CD14-positive monocyte (primary cell): ENCODE results near the gene ADD2. TPM values are rescaled to one million over a fixed set of nuclear protein-coding genes. Genes with fewer than 3 reads are reported as not detected.
"Not testable (repeated sequence)": the region's sequence is repeated elsewhere in the genome, so short reads cannot be mapped to it uniquely, and the experiment has no call there.

ENCODE experiments used
- DNase-seq, 3 donors: peaks; one replicate each; pipeline ENCODE4 v3.0.0-alpha.2; 2011 to 2022
- H2AFZ ChIP-seq: 2 replicates; pipeline ENCODE4 v1.6.0; 2012; ENCODE audit warnings: mild to moderate bottlenecking, low read depth, low read length, inconsistent platforms; ENCODE audit not compliant: insufficient read depth, poor library complexity, severe bottlenecking
- H3K27ac ChIP-seq, 2 donors: 1 replicate in 1 of 2; 2 replicates in 1 of 2; pipeline ENCODE4 v1.5.1; 2012 to 2013; ENCODE audit warnings: low read length in 2 of 2, control low read depth in 1 of 2, inconsistent platforms in 1 of 2, low read depth in 1 of 2, mild to moderate bottlenecking in 1 of 2
- H3K27me3 ChIP-seq, 2 donors: one replicate each; pipeline versions ENCODE4 v1.6.0 to v1.6.1; 2011 to 2013; ENCODE audit warnings: low read length in 2 of 2; ENCODE audit not compliant: control insufficient read depth in 2 of 2, insufficient read depth in 2 of 2
- H3K36me3 ChIP-seq, 2 donors: replicated peaks in 1 of 2; 1 replicate in 1 of 2; 2 replicates in 1 of 2; pipeline versions ENCODE4 v1.5.1 to v1.6.1; 2012 to 2013; ENCODE audit warnings: low read length in 2 of 2, control low read depth in 1 of 2, inconsistent platforms in 1 of 2, mild to moderate bottlenecking in 1 of 2; ENCODE audit not compliant: insufficient read depth in 2 of 2, control insufficient read depth in 1 of 2
- H3K4me1 ChIP-seq, 2 donors: 1 replicate in 1 of 2; 2 replicates in 1 of 2; pipeline versions ENCODE4 v1.5.1 to v1.6.1; 2012 to 2013; ENCODE audit warnings: low read length in 2 of 2, control low read depth in 1 of 2, inconsistent platforms in 1 of 2, mild to moderate bottlenecking in 1 of 2, moderate library complexity in 1 of 2; ENCODE audit not compliant: insufficient read depth in 2 of 2, control insufficient read depth in 1 of 2
- H3K4me2 ChIP-seq: replicated peaks from 2 replicates; pipeline ENCODE3; 2012; ENCODE audit warnings: low read length, moderate library complexity, mild to moderate bottlenecking; ENCODE audit not compliant: poor library complexity, severe bottlenecking; ENCODE audit errors: extremely low read depth
- H3K4me3 ChIP-seq, 3 experiments: fragments of 200-600 bp in 1 of 3; sonication (generic) in 1 of 3; replicated peaks in 1 of 3; 1 replicate in 2 of 3; 2 replicates in 1 of 3; pipeline ENCODE4 v1.5.1; 2011 to 2013; ENCODE audit warnings: low read length in 3 of 3, mild to moderate bottlenecking in 3 of 3, control low read depth in 2 of 3, low read depth in 2 of 3, inconsistent platforms in 1 of 3, moderate library complexity in 1 of 3
- H3K79me2 ChIP-seq: 2 replicates; pipeline ENCODE4 v1.6.0; 2012; ENCODE audit warnings: mild to moderate bottlenecking, control low read depth, inconsistent platforms, low read length, moderate library complexity; ENCODE audit not compliant: insufficient read depth
- H3K9ac ChIP-seq: 2 replicates; pipeline ENCODE4 v1.6.0; 2017; ENCODE audit warnings: low read length, mild to moderate bottlenecking; ENCODE audit not compliant: insufficient read depth, poor library complexity, severe bottlenecking
- H3K9me3 ChIP-seq, 2 donors: replicated peaks in 1 of 2; 1 replicate in 1 of 2; 2 replicates in 1 of 2; pipeline versions ENCODE4 v1.5.1 to v1.6.1; 2012 to 2013; ENCODE audit warnings: low read length in 2 of 2, control low read depth in 1 of 2; ENCODE audit not compliant: control insufficient read depth in 1 of 2, insufficient read depth in 1 of 2
- H4K20me1 ChIP-seq: 2 replicates; pipeline ENCODE4 v1.6.0; 2012; ENCODE audit warnings: mild to moderate bottlenecking, low read length, control low read depth, moderate library complexity; ENCODE audit not compliant: insufficient read depth
- H3K27ac Mint-ChIP-seq, 7 donors: one replicate each; pipeline ENCODE4 v1.8.0; 2020; ENCODE audit warnings: mild to moderate bottlenecking in 7 of 7, mixed read lengths in 7 of 7, moderate library complexity in 6 of 7, inconsistent platforms in 2 of 7
- H3K27me3 Mint-ChIP-seq, 3 donors: one replicate each; pipeline ENCODE4 v1.8.0; 2021 to 2022; ENCODE audit warnings: low read depth in 3 of 3, mild to moderate bottlenecking in 3 of 3, mixed read lengths in 3 of 3, moderate library complexity in 3 of 3, inconsistent platforms in 1 of 3
- H3K36me3 Mint-ChIP-seq, 2 donors: one replicate each; pipeline ENCODE4 v1.8.0; 2020; ENCODE audit warnings: mixed read lengths in 2 of 2, inconsistent platforms in 1 of 2, mild to moderate bottlenecking in 1 of 2
- H3K4me1 Mint-ChIP-seq: one replicate; pipeline ENCODE4 v1.8.0; 2020; ENCODE audit warnings: mild to moderate bottlenecking, mixed read lengths
- H3K4me3 Mint-ChIP-seq, 2 donors: one replicate each; pipeline ENCODE4 v1.8.0; 2020; ENCODE audit warnings: mild to moderate bottlenecking in 2 of 2, mixed read lengths in 2 of 2, moderate library complexity in 1 of 2
- H3K9me3 Mint-ChIP-seq, 7 donors: one replicate each; pipeline ENCODE4 v1.8.0; 2020 to 2022; ENCODE audit warnings: mixed read lengths in 7 of 7, mild to moderate bottlenecking in 6 of 7, moderate library complexity in 6 of 7, inconsistent platforms in 2 of 7
- WGBS: methylation state at CpG from one replicate; pipeline ENCODE4 v1.1.5; 2013; ENCODE audit warnings: missing lambda C conversion rate; ENCODE audit not compliant: insufficient coverage; 5-methylcytosine and 5-hydroxymethylcytosine counted together
- intact Hi-C, 2 donors: fragments of 100-400 bp; cut with micrococcal nuclease; formaldehyde crosslinking; loops; one replicate each; pipeline versions ENCODE4 v1.15.0 to v1.15.1; 2023
- polyA plus RNA-seq, 3 donors: library from polyadenylated mRNA; depleted of rRNA in 1 of 3; unstranded in 2 of 3; stranded (reverse) in 1 of 3; fragments of 300-500 nt in 2 of 3; fragments of >200 nt in 1 of 3; fragmentation: Illumina TruSeq in 2 of 3; gene quantifications; 1 replicate in 2 of 3; 2 replicates in 1 of 3; pipeline ENCODE4 v1.2.3, GENCODE V29; 2012 to 2021
- TF ChIP-seq, protein P1 (sequence below): fragments of 200-600 bp; IDR thresholded peaks from one replicate; pipeline ENCODE4 v1.8.0; 2022; ENCODE audit warnings: antibody characterized with exemption, mild to moderate bottlenecking

The ADD2 gene
- polyA plus RNA-seq, 3 donors: 0.18 to 0.56 (median 0.26) TPM

DNA sequence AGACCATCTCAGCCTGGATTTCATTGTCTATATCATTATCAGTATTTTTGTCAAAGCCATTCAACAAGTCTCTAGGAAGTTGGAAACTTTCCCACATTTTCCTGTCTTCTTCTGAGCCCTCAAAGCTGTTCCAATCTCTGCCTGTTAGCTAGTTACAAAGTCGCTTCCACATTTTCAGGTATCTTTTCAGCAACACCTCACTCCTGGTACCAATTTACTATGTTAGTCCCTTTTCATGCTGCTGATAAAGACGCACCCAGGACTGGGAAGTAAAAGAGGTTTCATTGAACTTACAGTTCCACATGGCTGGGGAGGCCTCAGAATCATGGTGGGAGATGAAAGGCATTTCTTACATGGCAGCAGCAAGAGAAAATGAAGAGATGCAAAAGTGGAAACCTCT is 31.7 kb upstream of the ADD2 start:
- peaks cover 0 to 5% of the 10 kb centered on the region in 2 donors for H3K9me3 ChIP-seq
- no peak overlapping the region for H3K4me2 ChIP-seq
- Mint-ChIP-seq H3K36me3 (peaks cover 5 to 9% of the 10 kb centered on the region in 2 donors), H3K27me3 (peaks cover 4 to 11% (median 4%) of the 10 kb centered on the region in 3 donors), H3K4me3 (no peak overlapping the region), H3K27ac (peak overlapping the region in 1 of 7 donors; percentile 30), H3K4me1 (peaks cover 34% of the 10 kb centered on the region), H3K9me3 (peaks cover 8 to 22% (median 19%) of the 10 kb centered on the region in 7 donors)
- no peak overlapping the region for H2AFZ ChIP-seq
- peaks cover 34 to 45% of the 10 kb centered on the region in 2 donors for H3K4me1 ChIP-seq
- no peaks in the 10 kb centered on the region for H3K79me2 ChIP-seq
- H3K36me3 ChIP-seq: no peaks in the 10 kb centered on the region
- TF ChIP-seq, protein P1, sequence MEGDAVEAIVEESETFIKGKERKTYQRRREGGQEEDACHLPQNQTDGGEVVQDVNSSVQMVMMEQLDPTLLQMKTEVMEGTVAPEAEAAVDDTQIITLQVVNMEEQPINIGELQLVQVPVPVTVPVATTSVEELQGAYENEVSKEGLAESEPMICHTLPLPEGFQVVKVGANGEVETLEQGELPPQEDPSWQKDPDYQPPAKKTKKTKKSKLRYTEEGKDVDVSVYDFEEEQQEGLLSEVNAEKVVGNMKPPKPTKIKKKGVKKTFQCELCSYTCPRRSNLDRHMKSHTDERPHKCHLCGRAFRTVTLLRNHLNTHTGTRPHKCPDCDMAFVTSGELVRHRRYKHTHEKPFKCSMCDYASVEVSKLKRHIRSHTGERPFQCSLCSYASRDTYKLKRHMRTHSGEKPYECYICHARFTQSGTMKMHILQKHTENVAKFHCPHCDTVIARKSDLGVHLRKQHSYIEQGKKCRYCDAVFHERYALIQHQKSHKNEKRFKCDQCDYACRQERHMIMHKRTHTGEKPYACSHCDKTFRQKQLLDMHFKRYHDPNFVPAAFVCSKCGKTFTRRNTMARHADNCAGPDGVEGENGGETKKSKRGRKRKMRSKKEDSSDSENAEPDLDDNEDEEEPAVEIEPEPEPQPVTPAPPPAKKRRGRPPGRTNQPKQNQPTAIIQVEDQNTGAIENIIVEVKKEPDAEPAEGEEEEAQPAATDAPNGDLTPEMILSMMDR: no peak
- DNase-seq: no peak
- H3K4me3 ChIP-seq: no peak overlapping the region
- H3K27ac ChIP-seq: no peak overlapping the region
- intact Hi-C loops: no loop called here
- H3K9ac ChIP-seq: no peak overlapping the region
- no CpG with 5 or more reads among the region's 2 CpGs for WGBS
- H3K27me3 ChIP-seq: no peaks in the 10 kb centered on the region
- H4K20me1 ChIP-seq: no peaks in the 10 kb centered on the region

DNA sequence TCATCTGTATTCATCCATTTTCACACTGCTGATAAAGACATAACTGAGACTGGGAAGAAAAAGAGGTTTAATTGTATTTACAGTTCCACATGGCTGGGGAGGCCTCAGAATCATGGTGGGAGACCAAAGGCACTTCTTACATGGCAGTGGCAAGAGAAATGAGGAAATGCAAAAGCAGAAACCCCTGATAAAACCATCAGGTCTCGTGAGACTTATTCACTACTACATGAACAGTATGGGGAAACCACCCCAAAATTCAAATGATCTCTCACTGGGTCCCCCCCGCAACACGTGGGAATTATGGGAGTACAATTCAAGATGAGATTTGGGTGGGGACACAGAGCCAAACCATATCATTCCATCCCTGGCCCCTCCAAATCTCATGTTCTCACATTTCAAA is 30.0 kb upstream of the ADD2 start:
- H4K20me1 ChIP-seq, H3K36me3 ChIP-seq, H3K4me2 ChIP-seq, H2AFZ ChIP-seq, H3K9me3 ChIP-seq, H3K9ac ChIP-seq, intact Hi-C loops, H3K27me3 ChIP-seq, H3K79me2 ChIP-seq, H3K36me3 Mint-ChIP-seq: not testable (repeated sequence)
- H3K27ac ChIP-seq: peak overlapping the region; percentile 63 to 76
- DNase-seq: peak; percentile 41 to 64 (median 58)
- H3K9me3 Mint-ChIP-seq: peaks cover 7 to 20% (median 17%) of the 10 kb centered on the region in 7 donors
- H3K27ac Mint-ChIP-seq: peak overlapping the region; percentile 64 to 91 (median 84)
- H3K4me1 Mint-ChIP-seq: peaks cover 48% of the 10 kb centered on the region
- H3K4me3 Mint-ChIP-seq: peak overlapping the region in 1 of 2 donors; percentile 32
- peak overlapping the region in 1 of 3 experiments; percentile 1 for H3K4me3 ChIP-seq
- peaks cover 51 to 62% of the 10 kb centered on the region in 2 donors for H3K4me1 ChIP-seq
- no CpG with 5 or more reads among the region's 3 CpGs for WGBS
- H3K27me3 Mint-ChIP-seq: peaks cover 4 to 11% (median 4%) of the 10 kb centered on the region in 3 donors
